CD4-positive, alpha-beta memory T cell (primary cell): ENCODE data around the gene ZNF280B. TPM values are rescaled to one million over a fixed set of nuclear protein-coding genes. Genes with fewer than 3 reads are reported as not detected.

Experiments
- CTCF ChIA-PET: fragments of 350-600 bp; sonication (Branson Sonifier 250); formaldehyde crosslinking; loops from one replicate; lab custom pipeline; 2021; ENCODE audit warnings: inconsistent platforms; ENCODE audit not compliant: partially characterized antibody; lab: Charles Lee
- POLR2A ChIA-PET: fragments of 350-600 bp; sonication (Branson Sonifier 250); formaldehyde crosslinking; loops from one replicate; lab custom pipeline; 2021; ENCODE audit not compliant: partially characterized antibody; lab: Charles Lee
- DNase-seq, 5 donors: peaks; one replicate each; pipeline versions ENCODE4 v3.0.0 to v3.0.0-alpha.2; 2020 to 2022; ENCODE audit warnings: mixed read lengths in 1 of 5
- H3K27ac ChIP-seq: one replicate; pipeline ENCODE4 v1.7.0; 2013; ENCODE audit warnings: low read depth, low read length
- H3K27me3 ChIP-seq: 2 replicates; pipeline ENCODE4 v1.7.0; 2013; ENCODE audit warnings: mild to moderate bottlenecking, low read length, moderate library complexity; ENCODE audit not compliant: insufficient read depth
- H3K36me3 ChIP-seq: 2 replicates; pipeline ENCODE4 v1.7.0; 2013; ENCODE audit warnings: mild to moderate bottlenecking, low read length, moderate library complexity; ENCODE audit not compliant: insufficient read depth
- H3K4me1 ChIP-seq: 2 replicates; pipeline ENCODE4 v1.7.0; 2013; ENCODE audit warnings: mild to moderate bottlenecking, low read length, moderate library complexity; ENCODE audit not compliant: insufficient read depth
- H3K4me3 ChIP-seq, 2 donors: one replicate each; pipeline ENCODE4 v1.7.0; 2013; ENCODE audit warnings: low read length in 2 of 2, mild to moderate bottlenecking in 1 of 2
- H3K9me3 ChIP-seq, 2 donors: one replicate each; pipeline ENCODE4 v1.7.0; 2013; ENCODE audit warnings: low read length in 2 of 2, control low read depth in 1 of 2; ENCODE audit not compliant: control insufficient read depth in 1 of 2
- H3K27ac Mint-ChIP-seq, 7 donors: one replicate each; pipeline ENCODE4 v1.8.0; 2020 to 2021; ENCODE audit warnings: mixed read lengths in 7 of 7, mild to moderate bottlenecking in 6 of 7, inconsistent platforms in 3 of 7, moderate library complexity in 3 of 7
- H3K27me3 Mint-ChIP-seq, 2 donors: one replicate each; pipeline ENCODE4 v1.8.0; 2020 to 2021; ENCODE audit warnings: mixed read lengths in 2 of 2
- H3K36me3 Mint-ChIP-seq, 2 donors: one replicate each; pipeline ENCODE4 v1.8.0; 2020 to 2021; ENCODE audit warnings: mixed read lengths in 2 of 2, inconsistent platforms in 1 of 2, mild to moderate bottlenecking in 1 of 2
- H3K4me1 Mint-ChIP-seq, 4 donors: one replicate each; pipeline ENCODE4 v1.8.0; 2020 to 2021; ENCODE audit warnings: mixed read lengths in 4 of 4, mild to moderate bottlenecking in 1 of 4
- H3K4me3 Mint-ChIP-seq, 8 donors: one replicate each; pipeline ENCODE4 v1.8.0; 2020 to 2021; ENCODE audit warnings: mixed read lengths in 8 of 8, mild to moderate bottlenecking in 7 of 8, moderate library complexity in 6 of 8, inconsistent platforms in 3 of 8
- H3K9me3 Mint-ChIP-seq, 8 donors: one replicate each; pipeline ENCODE4 v1.8.0; 2020 to 2021; ENCODE audit warnings: mixed read lengths in 8 of 8, mild to moderate bottlenecking in 5 of 8, inconsistent platforms in 3 of 8, moderate library complexity in 1 of 8
- intact Hi-C: fragments of 100-400 bp; cut with micrococcal nuclease; formaldehyde crosslinking; loops from one replicate; pipeline ENCODE4 v1.15.1; 2023
- polyA plus RNA-seq, 2 donors: library from polyadenylated mRNA; unstranded; fragments of 300-500 nt; fragmentation: Illumina TruSeq; gene quantifications; one replicate each; pipeline ENCODE4 v1.2.3, GENCODE V29; 2021
- total RNA-seq, 2 experiments: library from RNA; stranded (reverse); gene quantifications; one replicate each; pipeline ENCODE4 v1.2.3, GENCODE V29; 2021

The ZNF280B gene
- total RNA-seq (1 to 10 TPM; 2.2 to 2.7 TPM), polyA plus RNA-seq (1 to 10 TPM; 1.1 to 2.0 TPM)

GRCh38 chr22:22508274-22509176 lies at the start of gene ZNF280B:
ZNF280B (minus strand) TSS chr22:22508742; CDS start chr22:22489398, 19,344 bp downstream.
- POLR2A ChIA-PET = no interaction called here
- H3K27ac Mint-ChIP-seq = peak within 1 kb of the TSS in 6 of 7 donors; percentile 39 to 86 (median 60)

GRCh38 chr22:22556995-22557925 lies 48.7 kb upstream of the ZNF280B start:
- Histone ChIP-seq H3K9me3 (no peaks in the 10 kb centered on the region), H3K27ac (no peak overlapping the region), H3K4me3 (no peak overlapping the region), H3K27me3 (no peaks in the 10 kb centered on the region), H3K36me3 (no peaks in the 10 kb centered on the region), H3K4me1 (peaks cover 3% of the 10 kb centered on the region)
- Mint-ChIP-seq H3K27me3 (no peaks in the 10 kb centered on the region), H3K27ac (no peak overlapping the region), H3K4me1 (peaks cover 0 to 5% (median 3%) of the 10 kb centered on the region in 4 donors), H3K9me3 (no peaks in the 10 kb centered on the region), H3K4me3 (no peak overlapping the region), H3K36me3 (no peaks in the 10 kb centered on the region)
- intact Hi-C loops = no loop called here
- CTCF ChIA-PET = interaction anchor here (1.4 kb wide), 1 partner anchor 11 kb away, joined by 3 read pairs; no protein-coding TSS in a partner anchor
- POLR2A ChIA-PET = no interaction called here
- no peak for DNase-seq

More at GRCh38 chr22:22508274-22509176, at the start of gene ZNF280B:
- Histone ChIP-seq H3K4me1 (peaks cover 13% of the 10 kb centered on the region), H3K36me3 (no peaks in the 10 kb centered on the region), H3K4me3 (peak within 1 kb of the TSS; percentile 63 to 71), H3K9me3 (no peaks in the 10 kb centered on the region), H3K27me3 (no peaks in the 10 kb centered on the region), H3K27ac (peak within 1 kb of the TSS; percentile 21)
- intact Hi-C loops = no loop called here
- peaks cover 18 to 23% of the 10 kb centered on the region in 2 donors for H3K36me3 Mint-ChIP-seq
- DNase-seq = peak; percentile 73 to 82 (median 80)
- peaks cover 0 to 8% (median under 1%) of the 10 kb centered on the region in 8 donors for H3K9me3 Mint-ChIP-seq
- peaks cover 1 to 5% of the 10 kb centered on the region in 2 donors for H3K27me3 Mint-ChIP-seq
- H3K4me1 Mint-ChIP-seq = peaks cover 9 to 26% (median 14%) of the 10 kb centered on the region in 4 donors
- peak within 1 kb of the TSS; percentile 76 to 88 (median 83) for H3K4me3 Mint-ChIP-seq
- CTCF ChIA-PET = interaction anchor here (0.7 to 1.8 kb wide), 8 partner anchors 8 to 94 kb away, joined by 3 to 9 read pairs (median 4); partner anchors contain the start of genes PRAME and ZNF280A

- intact Hi-C loops = no loop called here
- H3K9me3 Mint-ChIP-seq = no peaks in the 10 kb centered on the region
- H3K9me3 ChIP-seq = no peaks in the 10 kb centered on the region
- no peak overlapping the region for H3K4me3 Mint-ChIP-seq
- H3K27ac Mint-ChIP-seq = no peak overlapping the region
- H3K36me3 ChIP-seq = no peaks in the 10 kb centered on the region
- DNase-seq = no peak
- no peak overlapping the region for H3K4me3 ChIP-seq
- no peaks in the 10 kb centered on the region for H3K27me3 Mint-ChIP-seq
- H3K27me3 ChIP-seq = no peaks in the 10 kb centered on the region
- CTCF ChIA-PET = interaction anchor here (1.4 kb wide), 1 partner anchor 11 kb away, joined by 3 read pairs; no protein-coding TSS in a partner anchor
- H3K4me1 Mint-ChIP-seq = peaks cover 0 to 5% (median 3%) of the 10 kb centered on the region in 4 donors
- POLR2A ChIA-PET = no interaction called here
- peaks cover 3% of the 10 kb centered on the region for H3K4me1 ChIP-seq
- H3K27ac ChIP-seq = no peak overlapping the region
- no peaks in the 10 kb centered on the region for H3K36me3 Mint-ChIP-seq
Measured at GRCh38 chr22:22556578-22556977, 48.0 kb upstream of the ZNF280B start.

- Histone ChIP-seq H3K4me1 (peaks cover 3% of the 10 kb centered on the region), H3K27ac (no peak overlapping the region), H3K27me3 (no peaks in the 10 kb centered on the region), H3K9me3 (no peaks in the 10 kb centered on the region), H3K4me3 (no peak overlapping the region), H3K36me3 (no peaks in the 10 kb centered on the region)
- CTCF ChIA-PET = interaction anchor here (1.4 kb wide), 1 partner anchor 12 kb away, joined by 3 read pairs; no protein-coding TSS in a partner anchor
- Mint-ChIP-seq H3K4me3 (no peak overlapping the region), H3K4me1 (peaks cover 0 to 5% (median 3%) of the 10 kb centered on the region in 4 donors), H3K36me3 (no peaks in the 10 kb centered on the region), H3K9me3 (no peaks in the 10 kb centered on the region), H3K27ac (no peak overlapping the region), H3K27me3 (no peaks in the 10 kb centered on the region)
- no peak for DNase-seq
- intact Hi-C loops = no loop called here
- POLR2A ChIA-PET = no interaction called here
Measured at GRCh38 chr22:22555596-22555995, 47.1 kb upstream of the ZNF280B start.

GRCh38 chr22:22554587-22555284 lies 46.2 kb upstream of the ZNF280B start:
- Mint-ChIP-seq H3K9me3 (no peaks in the 10 kb centered on the region), H3K4me3 (no peak overlapping the region), H3K27me3 (no peaks in the 10 kb centered on the region), H3K36me3 (no peaks in the 10 kb centered on the region), H3K27ac (no peak overlapping the region), H3K4me1 (peaks cover 0 to 5% (median 3%) of the 10 kb centered on the region in 4 donors)
- DNase-seq = no peak
- intact Hi-C loops = no loop called here
- Histone ChIP-seq H3K4me1 (peaks cover 3% of the 10 kb centered on the region), H3K4me3 (no peak overlapping the region), H3K9me3 (no peaks in the 10 kb centered on the region), H3K36me3 (peaks cover 6% of the 10 kb centered on the region), H3K27ac (no peak overlapping the region), H3K27me3 (no peaks in the 10 kb centered on the region)
- ChIA-PET CTCF (interaction anchor here (0.8 kb wide), 1 partner anchor 132 kb away, joined by 3 read pairs; no protein-coding TSS in a partner anchor), POLR2A (no interaction called here)

- CTCF ChIA-PET = interaction anchor here (0.8 kb wide), 1 partner anchor 132 kb away, joined by 3 read pairs; no protein-coding TSS in a partner anchor
Measured at GRCh38 chr22:22553735-22554586, 45.4 kb upstream of the ZNF280B start.

More at GRCh38 chr22:22553735-22554586, 45.4 kb upstream of the ZNF280B start:
- H3K27me3 ChIP-seq = no peaks in the 10 kb centered on the region
- peaks cover 0 to 1% (median under 1%) of the 10 kb centered on the region in 4 donors for H3K4me1 Mint-ChIP-seq
- POLR2A ChIA-PET = no interaction called here
- H3K27ac Mint-ChIP-seq = no peak overlapping the region
- H3K27me3 Mint-ChIP-seq = no peaks in the 10 kb centered on the region
- intact Hi-C loops = no loop called here
- H3K4me1 ChIP-seq = peaks cover 3% of the 10 kb centered on the region
- peaks cover 10% of the 10 kb centered on the region for H3K36me3 ChIP-seq
- no peaks in the 10 kb centered on the region for H3K9me3 Mint-ChIP-seq
- H3K36me3 Mint-ChIP-seq = no peaks in the 10 kb centered on the region
- H3K27ac ChIP-seq = no peak overlapping the region
- no peak overlapping the region for H3K4me3 ChIP-seq
- no peaks in the 10 kb centered on the region for H3K9me3 ChIP-seq
- no peak overlapping the region for H3K4me3 Mint-ChIP-seq
- no peak for DNase-seq
